HG03025 (cell line): ENCODE measurements around the gene PPP1R1B.

Experiments used
- ATAC-seq: cut with Tn5 transposase; IDR thresholded peaks from one replicate; pipeline ENCODE4 v1.9.1; 2021; ENCODE audit warnings: mild to moderate bottlenecking, moderate library complexity; ENCODE audit not compliant: unreplicated experiment, low FRiP score

The PPP1R1B gene

DNA sequence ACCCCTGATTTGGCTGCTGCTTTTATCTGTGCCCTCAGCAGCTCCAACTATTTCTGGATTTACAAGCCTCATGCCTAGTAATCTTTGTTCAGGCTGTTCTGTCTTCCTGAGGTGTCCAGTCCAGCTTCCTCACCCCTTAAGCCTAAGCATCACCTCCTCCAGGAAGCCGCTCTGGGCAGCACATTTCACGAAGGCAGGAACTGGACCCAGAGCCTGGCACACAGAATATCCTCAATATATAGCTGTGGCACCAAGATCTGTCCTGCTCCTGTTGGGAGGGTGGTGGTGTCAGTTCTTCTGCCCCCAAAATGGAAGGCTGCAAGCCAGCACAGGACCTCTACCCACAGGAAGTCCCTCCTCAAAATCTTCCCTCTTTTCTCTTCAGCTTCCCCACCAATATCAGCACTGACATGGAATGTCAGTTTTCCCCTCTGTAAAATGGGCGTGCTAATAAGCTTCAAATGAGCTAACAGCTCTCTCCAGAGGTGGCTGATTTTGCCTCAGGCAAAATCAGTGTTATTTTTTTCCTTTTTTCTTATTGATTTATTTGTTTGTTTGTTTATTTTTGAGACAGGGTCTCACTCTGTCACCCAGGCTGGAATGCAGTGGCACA, 12.1 kb upstream of the PPP1R1B start:
- no peak for ATAC-seq

DNA sequence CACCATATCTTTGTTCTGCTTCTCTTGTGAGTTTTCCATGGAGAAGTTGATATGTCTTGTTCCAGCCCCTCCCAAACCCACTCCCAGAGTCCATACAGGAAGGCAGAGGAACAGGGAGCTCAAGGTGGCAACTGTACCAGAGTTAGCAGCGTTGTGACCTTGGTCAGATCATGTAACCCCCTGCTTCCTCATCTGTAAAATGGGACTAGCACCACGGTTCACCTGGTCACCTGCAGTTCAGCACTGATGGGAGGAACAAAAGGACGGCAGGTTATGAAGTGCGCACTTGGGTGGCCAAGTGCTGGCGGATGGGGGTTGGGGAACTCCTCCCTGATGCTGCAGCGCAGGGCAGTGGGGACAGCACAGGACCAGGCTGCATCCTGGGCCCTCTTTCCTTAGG, 11.3 kb upstream of the PPP1R1B start:
- no peak for ATAC-seq

DNA sequence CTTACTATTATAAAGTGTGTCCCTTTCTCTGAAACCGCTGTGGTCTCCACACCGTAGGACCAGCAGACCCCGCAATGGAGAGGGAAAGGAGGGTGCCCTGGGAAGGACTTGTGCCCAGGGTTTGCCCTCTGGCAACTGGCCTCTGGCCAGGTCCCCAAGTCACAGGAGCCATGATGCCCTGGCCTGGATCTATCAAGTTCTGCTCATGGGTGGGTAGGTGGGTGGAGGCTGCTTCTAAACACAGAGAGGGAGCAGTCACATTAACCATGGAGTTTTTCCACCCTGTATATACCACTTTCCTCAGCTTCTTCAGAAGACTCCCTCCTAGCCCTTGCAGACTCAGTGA, 9.7 kb upstream of the PPP1R1B start:
- no peak for ATAC-seq

DNA sequence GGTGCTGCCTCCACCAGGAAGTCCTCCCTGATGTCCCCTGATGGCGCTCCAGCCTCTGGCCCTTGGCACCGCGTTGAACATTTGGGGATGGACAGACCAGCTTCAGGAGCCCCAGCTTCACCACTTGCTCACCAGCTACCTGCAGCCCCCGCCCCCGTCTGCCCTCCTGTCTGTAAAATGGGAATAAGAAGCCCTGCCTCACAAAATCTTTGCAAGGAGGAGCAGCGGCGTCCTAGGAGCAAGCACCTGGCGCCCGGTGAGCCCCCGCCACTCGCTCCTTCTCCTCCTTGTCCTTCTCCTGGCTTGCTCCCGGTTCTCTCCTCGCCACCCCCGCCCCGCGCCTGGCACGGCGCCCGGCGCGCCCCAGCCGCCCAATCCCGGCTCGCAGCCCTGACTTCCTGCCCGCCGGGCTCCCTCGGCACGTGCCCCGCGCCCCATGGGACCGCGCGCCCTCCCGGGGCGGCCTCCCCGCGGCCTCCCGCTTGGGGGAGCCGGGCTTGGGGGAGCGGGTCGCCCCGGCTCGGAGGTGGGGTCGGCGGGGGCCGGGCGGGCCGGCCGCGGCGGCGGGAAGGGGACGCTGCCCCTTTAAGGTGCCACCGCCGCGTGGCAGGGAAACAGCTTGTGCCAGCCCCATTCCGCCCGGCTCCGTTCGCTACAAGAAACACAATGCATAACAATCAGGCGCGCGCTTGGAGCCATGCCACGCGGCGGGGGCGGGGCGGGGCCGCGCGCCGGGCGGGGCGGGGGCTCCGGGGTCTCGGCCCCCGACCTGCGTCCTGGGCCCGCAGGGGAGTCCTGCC, 9.1 kb upstream of the PPP1R1B start:
- no peak for ATAC-seq

DNA sequence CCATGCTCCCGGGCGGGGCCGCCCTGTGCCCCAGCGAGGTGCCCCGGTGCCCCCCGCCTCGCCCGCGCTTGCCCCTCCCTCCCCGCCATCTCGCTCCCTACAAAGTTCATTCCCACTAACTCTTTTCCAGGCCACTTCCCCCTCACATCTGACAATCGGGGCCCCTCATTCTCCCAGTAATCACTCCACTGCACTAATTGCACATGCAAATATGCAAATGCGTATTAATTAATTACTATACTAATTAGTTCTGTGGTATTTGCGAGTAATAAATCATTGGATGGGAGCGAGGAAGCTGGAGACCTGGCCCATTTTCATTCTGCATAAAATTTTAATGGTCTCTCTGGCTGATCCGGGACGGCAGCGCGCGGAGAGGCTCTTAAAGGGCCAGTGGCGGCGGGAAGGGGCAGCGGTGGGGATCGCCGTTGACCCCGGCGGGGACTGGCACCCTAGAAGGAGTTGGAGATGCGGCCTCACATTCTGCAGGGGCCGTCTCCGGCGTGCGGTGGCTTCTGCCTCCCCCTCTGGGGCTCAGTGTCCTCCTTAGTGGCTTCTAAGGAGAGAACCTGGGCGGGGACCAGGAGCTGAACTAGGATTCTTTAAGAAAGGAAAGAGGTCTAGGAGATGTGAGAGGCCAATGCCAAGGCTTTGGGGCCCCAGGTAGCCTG, 8.4 kb upstream of the PPP1R1B start:
- no peak for ATAC-seq

DNA sequence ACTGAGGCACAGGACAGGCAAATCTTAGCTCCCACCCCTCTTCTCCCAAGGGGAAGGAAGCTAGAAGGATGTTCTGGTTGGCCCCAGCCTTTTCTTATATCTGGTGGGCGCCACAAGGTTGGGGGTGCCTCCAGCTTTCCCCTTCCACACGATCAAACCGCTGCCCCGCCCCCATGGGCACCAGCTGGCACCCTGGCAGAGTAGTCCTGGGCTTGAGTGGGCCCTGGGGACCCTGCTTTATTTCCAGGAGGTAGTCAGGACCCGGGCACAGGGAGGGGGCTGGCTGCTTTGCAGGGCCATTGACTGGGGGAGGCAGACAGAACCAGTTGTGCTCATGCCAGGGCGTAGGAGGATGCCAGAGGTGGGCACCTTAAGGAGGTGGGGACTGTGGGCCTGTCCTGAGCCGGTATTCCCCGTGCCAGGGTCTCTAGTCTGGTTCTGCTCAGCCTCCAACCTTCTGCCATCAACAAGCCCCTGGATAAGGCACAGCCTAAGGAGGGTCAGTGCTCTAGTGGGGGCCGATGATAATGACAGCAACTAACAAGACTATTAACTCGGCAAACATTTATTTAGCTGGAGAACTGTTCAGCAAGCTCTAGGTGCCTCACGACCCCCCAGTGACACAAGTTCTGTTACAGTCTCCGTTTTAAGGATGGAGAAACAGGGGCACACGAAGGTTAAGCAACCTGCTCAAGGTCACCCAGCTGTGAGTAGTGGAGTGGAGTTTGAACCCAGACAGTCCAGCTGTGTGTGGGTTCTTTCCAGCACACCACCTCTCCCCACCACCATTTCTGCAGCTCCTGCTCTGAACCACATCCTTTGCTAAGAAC, 7.6 kb upstream of the PPP1R1B start:
- ATAC-seq, result no peak

DNA sequence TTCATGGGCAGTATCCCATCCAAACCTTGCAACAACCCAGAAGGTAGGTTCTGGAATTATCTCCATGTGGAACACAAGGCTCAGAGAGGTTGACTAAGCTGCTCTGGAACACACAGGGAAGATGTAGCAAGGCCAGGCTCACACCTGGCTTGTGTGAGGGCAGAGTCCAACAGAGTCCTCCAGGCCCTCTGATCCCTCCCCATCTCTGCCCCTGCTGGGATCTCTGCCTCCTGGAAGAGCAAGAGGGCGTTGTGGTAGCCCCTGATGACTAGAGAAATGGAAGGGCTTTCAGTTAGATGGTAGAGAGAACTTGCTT, 7.0 kb upstream of the PPP1R1B start:
- no peak for ATAC-seq

DNA sequence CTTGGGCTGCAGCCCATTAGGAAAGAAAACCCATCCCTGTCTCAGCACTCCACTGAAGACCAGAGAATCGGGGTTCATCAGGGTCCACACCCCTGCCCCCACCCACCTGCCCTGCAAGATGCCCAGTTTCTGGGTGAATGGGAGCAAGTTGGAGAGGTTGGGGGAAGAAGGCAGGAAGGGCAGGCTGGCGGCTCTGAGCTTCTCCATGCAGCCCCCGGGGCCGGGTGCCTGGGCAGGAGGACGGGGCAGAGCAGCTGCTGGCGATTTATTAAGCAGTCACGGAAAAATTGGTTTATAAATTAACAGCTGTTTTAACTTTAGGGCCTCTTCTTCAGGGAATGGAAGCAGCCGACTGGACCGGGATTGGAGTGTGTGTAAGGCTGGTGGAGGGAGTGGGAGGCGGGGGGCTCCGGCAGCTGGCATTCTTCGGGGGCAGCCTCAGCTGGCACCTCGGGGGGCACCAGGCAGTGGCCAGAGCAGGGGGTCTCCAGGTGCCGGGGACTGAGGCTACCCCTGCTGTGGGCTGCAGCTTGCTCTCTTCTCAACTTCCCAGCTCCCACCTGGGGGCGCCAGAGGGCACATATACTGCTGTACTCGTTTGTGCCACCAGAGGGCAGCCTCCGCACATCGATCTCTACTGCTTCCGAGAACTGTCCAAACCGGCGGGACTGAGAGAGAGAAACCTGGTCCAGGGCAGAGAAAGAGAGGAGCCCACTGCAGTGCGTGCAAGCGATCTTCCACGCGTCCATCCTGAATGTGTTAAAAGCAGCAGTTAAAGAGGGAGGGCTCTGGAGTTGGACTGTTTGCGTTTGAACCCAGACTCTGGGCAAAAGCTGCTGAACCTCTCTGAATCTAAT, 5.0 kb upstream of the PPP1R1B start:
- no peak for ATAC-seq

DNA sequence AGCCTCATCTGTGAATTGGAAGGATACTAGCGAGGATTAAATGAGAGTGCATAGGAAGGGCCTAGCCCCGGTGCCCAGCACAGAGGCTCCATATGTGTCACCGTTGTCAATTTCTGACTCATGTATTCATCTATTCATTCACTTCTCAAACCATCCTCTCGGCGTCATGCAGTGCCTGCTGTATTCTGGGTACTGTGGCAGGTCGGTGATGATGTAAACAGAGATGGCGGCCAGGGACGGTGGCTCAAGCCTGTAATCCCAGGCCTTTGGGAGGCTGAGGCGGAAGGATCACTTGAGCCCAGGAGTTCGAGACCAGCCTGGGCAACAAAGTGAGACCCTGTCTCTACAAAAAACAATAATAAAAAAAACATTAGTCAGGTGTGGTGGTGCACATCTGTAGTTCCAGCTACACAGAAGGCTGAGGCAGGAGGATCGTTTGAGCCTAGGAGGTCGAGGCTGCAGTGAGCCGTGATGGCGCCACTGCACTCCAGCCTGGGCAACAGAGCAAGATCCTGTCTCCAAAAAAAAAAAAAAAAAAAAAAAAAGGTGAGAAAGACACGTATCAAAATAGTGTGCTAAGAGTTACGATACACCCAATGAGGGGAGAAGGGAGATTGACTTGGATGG, 4.3 kb upstream of the PPP1R1B start:
- ATAC-seq, result no peak

DNA sequence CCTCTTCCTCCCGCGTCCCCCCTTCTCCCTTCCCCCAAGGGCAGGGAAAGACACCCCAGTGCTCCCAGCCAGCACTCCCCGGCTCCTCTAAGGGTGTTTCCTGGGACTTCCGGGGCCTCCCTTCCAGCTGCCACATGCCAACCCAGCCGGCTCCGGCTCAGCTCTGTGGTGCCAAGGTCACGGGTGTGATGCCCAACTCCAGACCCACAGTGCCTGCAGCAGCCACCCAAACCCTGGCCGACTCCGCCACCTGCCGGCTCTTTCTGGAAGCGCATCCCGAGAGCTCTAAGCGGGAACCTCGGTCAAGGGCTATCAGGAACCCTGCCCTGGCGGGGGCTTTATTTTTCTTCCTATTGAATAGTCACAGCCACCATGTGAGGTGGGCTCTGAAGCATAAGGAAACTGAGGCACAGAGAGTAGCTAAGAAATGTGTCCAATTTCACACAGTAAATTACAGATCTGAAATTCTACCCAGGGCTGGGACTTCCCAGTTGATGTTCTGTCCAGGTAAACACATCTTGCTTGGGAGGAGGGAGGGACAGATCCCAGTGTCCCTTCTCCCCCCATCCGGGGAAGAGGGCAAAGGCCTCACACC, 3.3 kb upstream of the PPP1R1B start:
- no peak for ATAC-seq

DNA sequence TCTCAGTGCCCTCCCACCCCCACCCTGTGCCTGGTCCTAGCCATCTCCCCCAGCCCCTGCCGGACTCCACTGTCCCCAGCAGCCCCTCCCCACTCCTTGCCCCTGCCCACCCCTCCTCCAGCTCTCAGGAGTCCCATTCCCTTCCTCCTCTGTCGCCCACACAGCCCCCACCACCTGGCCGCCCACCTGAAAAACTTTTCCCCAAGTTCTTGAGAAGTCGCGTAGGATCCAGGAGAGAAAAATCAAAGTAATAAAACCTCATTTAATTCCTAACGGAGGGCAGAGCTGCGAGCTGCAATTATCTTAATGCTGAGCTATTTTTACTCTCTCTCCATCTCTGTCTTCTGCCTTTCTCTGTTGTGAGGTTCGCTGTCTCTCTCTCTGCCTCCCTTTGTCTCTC, 2.4 kb upstream of the PPP1R1B start:
- no peak for ATAC-seq

DNA sequence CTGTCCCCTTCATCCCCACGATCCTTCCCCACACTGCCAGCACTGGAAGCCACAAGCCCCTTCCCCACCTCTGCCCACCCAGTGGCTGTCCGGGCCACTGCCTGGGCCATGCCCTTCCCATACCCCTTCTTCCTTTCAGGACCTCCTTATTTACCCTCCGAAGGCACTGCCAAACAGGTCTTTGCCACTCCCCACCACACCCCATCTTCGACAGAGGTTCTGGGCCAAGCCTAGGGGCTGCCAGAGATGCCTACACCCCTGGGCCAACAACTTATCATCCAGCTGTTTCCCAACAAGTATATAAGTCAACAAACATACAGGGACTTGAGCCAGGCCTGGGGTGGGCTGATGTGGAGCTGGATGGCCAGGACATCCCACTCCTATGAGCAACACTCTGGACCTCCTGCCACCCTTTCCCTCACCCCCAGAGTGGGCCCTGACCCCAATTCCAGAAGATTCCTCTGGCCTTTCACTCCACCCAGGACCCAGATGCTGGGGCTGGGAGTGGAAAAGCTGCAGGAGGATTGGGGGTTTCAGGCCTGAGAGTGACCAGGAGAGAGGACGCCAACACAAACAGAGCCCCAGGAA, 1.5 kb upstream of the PPP1R1B start:
- no peak for ATAC-seq

DNA sequence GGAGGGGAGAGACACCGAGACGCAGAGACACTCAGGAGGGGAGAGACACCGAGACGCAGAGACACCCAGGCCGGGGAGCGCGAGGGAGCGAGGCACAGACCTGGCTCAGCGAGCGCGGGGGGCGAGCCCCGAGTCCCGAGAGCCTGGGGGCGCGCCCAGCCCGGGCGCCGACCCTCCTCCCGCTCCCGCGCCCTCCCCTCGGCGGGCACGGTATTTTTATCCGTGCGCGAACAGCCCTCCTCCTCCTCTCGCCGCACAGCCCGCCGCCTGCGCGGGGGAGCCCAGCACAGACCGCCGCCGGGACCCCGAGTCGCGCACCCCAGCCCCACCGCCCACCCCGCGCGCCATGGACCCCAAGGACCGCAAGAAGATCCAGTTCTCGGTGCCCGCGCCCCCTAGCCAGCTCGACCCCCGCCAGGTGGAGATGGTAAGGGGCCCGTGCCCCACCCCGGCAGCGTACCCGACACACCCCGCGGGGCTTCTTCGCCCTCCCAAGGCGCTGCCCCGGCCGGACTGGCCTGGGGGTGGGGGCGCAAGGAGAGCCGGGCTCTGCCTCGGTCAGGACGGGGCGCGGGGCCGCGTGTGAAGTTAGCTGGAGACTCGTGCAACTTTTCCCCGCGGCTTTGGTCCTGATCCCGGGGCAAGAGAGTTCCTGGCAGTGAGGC, 427 bp downstream of the PPP1R1B start:
- ATAC-seq, result no peak

DNA sequence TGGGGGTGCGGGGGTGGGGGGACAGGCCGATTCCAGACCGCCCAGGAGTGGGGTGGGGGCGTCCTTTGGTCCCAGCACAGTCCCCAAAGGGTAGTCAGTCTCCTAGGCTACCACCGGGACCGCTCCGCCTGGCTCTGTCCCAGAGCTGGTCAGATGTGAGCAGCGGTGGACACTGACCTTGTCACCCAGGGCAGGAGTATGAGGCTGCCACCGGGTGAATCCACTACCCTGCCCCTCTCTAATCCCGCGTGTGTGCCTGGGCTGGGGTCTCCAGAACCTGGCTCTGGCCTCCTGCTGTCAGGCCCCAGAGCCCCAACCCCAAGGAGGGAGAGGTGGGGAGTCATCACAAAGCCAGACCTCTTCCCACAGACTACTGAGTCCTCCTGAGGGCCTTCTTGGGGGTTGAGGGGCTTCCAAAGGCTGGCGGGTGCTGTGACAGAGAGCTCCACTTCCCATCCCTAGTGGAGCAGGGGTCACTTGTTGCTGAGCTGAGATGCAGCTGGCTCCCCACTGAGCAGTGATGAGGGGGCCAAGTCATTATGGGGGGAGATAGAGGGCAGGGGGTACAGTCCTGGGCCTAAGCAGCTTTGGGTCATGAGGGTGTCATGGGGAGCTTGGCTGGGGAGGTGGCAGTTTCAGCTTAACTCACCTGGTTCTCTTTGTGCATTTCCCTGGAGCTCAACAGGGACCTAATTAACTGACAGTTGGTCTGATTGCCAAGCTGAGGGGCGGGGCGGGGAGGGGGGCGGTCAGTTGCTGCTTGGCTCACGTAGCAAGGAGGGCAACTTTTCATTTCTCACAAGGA, 1.2 kb downstream of the PPP1R1B start:
- no peak for ATAC-seq

DNA sequence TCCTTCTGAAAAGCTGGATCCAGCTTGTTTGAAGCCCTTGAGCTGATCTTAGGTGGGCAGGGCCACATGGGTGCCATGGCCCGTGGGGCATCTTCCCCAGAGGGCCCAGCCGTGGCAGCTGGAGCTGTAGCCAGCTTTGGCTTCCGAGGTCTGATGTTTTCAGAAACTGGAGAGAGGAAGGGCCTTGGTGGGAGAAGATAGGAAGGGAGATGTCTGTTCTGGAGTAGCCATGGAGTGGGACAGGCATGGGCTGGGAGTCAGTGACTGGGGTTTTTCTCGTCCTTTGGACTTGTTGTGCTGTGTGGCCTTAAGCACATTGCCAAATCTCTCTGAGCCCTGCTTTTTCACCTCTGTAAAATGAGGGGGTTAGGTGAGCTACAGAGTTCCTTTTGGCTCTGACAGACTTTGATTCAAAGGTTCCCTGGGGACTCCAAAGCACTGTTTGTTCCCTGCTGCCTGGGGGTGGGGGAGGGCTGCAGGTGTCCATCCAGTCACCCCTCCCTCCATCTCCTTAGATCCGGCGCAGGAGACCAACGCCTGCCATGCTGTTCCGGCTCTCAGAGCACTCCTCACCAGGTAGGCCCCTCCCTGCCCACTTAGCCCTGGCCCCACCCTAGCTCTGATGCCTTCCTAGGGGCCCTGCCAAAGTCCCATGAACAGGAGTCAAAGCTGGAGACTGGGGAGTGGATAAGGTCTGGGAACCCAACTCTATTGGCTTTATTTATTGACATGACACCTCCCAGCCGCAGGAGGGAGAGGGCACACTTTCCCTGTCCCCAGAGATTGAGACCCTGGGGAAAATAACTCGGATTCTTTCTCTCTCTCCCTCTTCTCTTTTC, 2.1 kb downstream of the PPP1R1B start:
- no peak for ATAC-seq

DNA sequence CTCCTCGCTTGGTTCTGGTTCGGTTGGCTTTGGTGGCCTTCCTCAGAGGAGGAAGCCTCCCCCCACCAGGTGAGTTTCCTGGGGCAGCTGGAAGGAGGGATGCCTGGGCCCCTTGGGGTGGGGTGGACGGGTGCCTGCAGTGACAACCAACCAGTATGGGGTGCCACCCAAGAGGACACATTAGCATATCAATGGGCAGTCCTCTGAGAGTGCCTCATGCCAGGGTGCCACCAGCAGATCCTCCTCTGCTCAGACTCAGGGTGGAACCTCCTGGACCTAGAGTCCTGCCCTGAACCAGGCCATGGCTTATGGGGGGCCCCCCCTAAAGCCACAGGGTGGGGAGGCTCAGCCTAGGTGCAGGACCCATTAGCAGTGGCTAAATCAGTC, 2.7 kb downstream of the PPP1R1B start:
- no peak for ATAC-seq

DNA sequence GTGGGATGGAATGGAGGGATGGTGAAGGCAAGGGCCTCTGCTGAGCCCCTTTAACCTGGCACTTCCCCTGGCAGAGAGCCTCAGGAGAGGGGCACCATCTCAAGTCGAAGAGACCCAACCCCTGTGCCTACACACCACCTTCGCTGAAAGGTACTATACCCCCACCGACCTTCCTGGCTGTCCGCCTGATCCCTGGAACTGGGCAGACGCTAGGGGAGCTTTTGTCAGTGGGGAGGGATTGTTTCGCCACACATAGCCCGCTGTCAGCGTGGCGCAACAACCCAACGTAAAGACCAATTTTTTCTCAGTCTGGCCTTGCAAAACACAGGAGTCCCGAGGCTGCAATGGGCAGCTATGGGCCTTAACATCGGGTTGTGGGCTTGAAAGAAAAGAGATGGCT, 3.1 kb downstream of the PPP1R1B start:
- ATAC-seq, result no peak
